Measurements from ENCODE around the gene SH3BP4. TPM values are rescaled to one million over a fixed set of nuclear protein-coding genes. Genes with fewer than 3 reads are reported as not detected.

SH3BP4 gene
- polyA plus RNA-seq, 4 donors = 41.0 to 46.8 (median 44.1) TPM

DNA sequence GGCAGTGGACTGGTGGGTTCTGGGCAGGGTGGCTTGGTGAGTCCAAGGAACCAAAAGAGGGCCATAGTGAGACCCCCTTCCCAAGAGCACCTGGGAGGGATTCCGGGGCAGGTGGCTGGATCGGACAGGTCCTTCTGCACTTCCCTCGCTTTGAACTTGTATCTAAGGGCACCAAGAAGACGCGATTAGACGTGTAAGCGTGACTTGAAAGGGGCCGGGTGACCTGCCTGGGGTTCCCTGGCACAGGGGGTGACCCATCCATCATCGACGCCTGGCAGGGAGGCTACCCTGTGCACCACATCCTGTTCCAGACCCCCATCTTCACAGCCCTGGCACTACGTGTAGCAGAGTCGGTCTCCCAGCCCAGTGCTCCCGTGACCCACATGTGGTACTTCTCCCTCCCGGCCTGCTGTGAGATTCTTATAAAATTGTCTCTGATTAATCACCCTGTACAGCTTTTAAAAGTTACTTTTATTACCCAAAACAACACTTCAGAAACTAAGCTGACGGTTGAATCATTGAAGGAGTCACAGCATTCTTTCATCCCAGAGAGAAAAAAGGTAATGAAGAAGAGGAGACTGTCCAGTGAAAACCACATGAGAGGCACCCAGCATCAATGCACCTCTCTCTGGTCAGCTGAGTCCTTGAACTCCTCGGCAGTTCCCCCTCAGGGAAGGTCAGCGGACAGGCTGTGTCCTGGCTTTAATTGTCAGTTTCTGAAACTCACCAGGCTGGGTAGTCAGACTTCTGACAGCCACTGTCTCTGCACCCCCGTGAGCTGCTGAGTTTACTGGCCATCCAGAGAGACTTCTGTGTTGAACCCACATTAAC, 13.0 kb downstream of the SH3BP4 start:
- no peak for DNase-seq (ENCODE audit: low read depth in 4 of 4, low spot score in 3 of 4)

DNA sequence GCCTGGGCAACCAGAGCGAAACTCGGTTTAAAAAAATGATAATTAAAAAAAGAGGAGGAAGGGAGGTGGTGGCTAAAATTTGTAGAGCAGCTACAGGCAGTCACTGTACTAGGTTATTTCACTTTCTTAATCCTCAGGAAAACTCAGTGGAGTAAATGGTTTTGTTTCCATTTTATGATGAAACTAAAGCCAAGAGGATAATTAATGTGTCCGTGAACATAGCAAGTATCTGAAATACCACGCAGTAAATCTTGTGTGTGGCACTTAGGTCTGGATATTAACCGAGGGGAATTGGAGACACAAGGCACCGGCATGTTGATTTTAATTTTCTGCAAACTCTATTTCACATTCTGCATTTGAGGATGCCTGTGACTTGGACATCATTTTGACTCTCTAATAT, 14.5 kb downstream of the SH3BP4 start:
- DNase-seq (ENCODE audit: low read depth in 4 of 4, low spot score in 3 of 4) = no peak

DNA sequence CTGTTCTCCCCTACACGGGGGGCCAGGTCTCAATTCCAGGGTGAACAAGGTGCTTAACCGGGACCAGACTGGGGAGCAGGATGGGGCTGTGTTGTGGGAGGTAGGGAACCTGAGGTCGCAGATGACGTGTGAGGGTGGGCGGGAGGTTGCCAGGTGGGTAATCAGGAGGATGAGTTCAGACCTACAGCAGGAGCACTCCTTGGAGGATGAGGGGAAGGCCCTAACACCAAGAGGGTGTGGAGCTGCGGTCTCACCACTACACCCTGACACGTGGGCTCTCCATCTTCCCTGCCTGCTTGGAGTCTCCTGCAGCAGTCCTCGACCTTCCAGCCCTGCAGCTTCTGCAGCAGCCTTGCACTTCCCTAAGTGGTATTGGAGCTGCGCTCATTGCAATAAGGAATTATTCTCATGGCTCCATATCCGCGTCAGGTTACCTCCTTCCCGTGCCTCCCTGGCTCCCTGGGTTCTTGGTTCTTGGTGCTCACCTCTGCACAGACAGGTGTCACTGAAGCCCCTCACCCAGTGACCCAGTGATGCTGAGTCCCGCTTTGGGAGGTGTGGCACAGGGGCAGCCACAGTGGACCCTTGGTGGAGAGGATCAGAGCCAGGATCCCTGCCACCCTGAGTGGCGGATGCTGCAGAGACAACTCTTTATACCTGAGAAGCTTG, 15.5 kb downstream of the SH3BP4 start:
- no peak for DNase-seq (ENCODE audit: low read depth in 4 of 4, low spot score in 3 of 4)

DNA sequence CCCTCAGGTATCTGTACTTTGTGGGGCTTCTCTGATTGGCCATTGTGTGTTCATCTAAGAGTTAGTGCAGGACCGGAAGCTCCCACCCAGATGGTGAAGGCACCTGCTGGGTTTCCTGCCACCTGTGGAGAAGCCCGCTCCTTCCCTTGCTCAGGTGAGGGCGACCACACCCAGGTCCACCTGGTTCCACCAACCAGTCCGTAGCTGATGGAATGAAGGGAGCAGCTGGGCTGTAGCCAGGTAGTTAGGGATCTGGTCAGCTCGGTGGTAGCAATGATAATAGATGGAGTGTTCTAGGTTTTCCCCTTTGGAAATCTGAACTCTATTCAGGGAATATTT, 16.0 kb downstream of the SH3BP4 start:
- no peak for DNase-seq (ENCODE audit: low read depth in 4 of 4, low spot score in 3 of 4)

DNA sequence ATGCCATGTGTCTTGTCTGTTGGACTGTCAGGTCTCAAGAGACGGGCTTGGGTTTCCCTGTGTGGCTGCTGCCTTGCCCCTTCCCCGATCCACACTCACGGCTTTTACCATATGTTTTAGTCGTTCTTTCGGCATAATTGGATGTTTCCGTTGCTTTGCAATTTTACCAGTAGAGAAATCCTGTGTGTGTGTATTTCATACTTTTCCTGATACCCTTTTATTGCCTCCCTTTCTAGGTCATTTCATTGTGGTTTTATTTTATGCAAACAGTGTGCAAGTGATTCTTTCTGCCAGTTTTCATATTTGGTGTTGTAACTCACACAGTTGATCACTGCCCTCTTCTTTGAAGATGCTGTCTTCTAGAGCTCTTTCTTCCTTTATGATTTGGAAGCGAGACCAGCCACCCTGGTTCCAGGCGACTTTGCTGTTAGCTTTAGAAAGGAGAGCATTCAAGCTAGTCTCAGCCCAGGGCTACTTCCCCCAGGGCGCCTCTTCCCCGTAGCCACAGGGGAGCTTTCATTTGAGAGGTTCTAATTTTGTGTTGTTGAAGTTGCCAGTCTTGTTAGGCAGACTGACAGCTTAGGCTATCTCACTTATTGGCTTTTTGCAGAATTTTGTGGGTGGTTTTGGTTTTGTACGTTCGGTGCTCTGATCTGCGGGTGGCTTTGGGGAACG, 17.0 kb downstream of the SH3BP4 start:
- no peak for DNase-seq (ENCODE audit: low read depth in 4 of 4, low spot score in 3 of 4)

DNA sequence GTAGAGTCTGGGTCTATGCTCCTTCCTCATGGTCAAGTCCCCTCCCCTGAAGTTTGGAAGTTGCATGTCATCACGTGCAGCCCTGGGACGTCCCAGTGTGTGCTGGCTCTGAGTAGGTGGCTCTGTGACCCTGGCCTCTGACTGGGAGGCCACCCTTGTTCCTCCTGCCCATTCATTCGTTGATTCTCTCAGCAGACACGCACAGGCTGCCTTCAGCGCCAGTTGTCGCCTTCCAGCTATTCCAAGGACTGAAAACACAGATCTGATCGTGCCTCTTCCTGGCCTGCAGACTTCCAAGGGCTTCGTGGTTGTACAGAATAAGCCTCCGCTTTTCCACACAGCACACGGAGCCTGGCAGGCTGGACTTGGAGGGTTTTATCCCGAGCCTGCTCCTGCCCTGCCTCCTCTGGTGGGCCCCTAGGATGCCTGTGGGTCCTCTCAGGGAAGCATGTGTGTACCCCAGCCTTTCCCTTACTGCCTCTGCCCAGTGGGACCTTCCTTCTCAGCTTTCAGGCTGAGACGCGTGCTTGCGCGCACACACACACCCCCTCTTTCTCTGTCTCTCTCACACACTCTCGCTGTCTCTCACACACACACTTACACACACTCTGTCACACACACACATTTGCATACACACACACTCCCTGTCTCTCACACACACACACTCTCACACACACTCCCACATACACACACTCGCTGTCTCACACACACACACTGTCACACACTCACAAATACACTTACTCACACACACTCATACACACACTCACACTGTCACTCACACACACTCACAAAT, 17.7 kb downstream of the SH3BP4 start:
- no peak for DNase-seq (ENCODE audit: low read depth in 4 of 4, low spot score in 3 of 4)

DNA sequence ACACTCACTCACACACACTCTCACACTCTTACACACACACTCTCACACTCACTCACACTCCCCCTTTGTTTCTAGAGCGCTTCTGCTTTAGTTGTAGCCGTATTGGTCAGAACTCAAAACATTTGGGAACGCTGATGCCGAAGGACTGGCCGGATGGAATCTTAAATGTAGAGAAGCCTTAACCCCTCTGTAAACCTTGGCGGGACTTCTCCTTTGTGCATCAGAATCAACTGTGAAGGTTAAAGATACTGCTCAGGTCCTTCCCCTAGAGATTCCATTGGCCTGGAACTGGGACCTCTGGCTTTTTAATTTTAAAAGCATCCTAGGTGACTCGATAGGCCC, 18.3 kb downstream of the SH3BP4 start:
- DNase-seq (ENCODE audit: low read depth in 4 of 4, low spot score in 3 of 4) = no peak

DNA sequence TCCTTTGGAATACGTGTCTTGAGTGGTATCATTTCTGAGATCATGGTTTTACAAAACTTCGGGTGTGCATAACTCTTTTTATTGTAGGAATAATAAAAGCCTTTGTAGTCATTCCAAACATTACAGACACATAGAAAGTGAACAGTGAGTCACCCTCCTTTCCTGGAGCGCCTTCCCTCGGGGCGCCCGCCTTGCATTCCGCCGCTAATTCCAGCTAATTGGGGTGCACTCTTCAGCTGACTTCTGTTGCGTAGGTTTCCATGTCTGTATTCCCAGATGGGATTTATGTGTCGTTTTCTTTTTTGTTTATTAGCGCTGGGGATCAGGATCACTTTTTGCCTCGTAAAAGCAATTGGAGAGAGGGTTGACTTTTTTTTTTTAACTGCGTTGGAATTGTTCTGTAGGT, 18.7 kb downstream of the SH3BP4 start:
- no peak for DNase-seq (ENCODE audit: low read depth in 4 of 4, low spot score in 3 of 4)

DNA sequence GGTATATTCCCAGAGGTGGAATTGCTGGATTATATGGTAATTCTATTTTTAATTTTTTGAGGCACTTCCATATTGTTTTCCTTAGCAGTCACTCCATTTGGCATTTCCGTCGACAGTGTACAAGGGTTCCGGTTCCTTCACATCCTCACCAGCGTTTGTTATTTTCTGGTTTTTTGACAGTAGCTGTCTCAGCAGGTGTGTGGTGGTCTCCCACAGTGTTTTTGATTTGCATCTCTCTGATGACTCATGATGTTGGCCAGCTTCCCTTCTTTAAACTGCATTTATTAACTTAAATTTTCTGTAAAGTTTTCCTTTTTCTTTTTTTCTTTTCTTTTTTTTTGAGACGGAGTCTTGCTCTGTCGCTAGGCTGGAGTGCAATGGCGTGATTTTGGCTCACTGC, 19.7 kb downstream of the SH3BP4 start:
- no peak for DNase-seq (ENCODE audit: low read depth in 4 of 4, low spot score in 3 of 4)

DNA sequence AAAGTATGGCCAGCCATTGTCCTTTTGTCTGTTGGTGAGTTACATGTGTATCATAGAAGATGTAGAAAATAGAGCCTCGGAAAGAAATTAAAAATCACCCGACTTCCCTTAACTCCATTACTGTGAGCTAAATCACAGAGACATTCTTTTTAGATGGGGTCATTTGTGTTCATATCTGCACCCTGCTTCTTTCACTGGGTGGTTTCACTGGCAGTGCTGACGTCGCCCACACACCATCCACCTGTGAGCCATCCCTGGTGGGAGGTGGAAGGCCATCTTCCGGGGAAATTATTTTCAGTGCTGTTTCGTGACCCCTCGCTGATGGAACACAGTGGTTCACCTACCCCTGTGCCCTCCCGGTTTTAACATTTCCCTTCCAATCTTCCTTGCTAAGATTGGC, 21.2 kb downstream of the SH3BP4 start:
- no peak for DNase-seq (ENCODE audit: low read depth in 4 of 4, low spot score in 3 of 4)

DNA sequence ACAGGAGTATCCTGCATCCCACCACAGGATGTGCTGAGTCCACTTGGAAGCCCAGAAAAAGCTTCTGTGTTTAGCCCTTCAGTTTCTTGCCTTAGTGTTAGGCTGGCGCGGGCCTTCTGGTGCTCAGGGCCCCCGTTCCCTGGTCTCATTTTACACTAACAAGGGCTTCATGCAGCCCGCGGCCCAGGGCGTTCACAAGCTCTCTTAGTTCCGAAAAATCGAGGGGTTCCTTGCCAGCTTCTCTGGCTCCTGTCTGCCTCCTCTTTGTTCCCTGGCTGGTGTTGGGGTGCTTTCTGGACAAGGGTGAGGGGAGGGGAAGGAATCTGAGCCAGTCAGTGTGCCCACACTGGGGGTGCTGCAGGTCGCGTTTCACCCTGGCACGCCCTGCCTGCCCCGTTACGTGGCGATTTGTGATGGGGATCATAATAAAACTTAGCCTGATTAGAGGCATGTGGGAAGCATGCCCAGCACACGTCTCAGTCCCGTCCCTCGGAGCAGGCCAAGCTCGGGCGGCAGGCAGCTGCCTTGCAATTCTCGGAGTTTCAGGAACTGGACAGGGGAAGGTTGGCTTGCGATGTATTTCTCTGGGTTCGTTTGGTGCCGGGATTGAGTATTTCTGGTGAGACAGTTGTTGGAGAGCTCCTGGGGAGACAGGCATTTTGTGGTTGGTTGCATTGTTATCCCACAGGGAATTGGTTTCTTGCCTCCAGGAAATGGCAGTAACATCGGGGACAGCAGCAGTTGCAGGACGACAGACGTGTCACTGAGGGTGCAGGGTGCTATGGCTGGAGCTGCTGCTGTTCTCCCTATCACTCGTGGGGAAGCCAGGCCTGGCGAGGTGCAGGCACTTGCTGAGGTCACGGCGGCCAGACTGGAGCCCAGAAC, 22.9 kb downstream of the SH3BP4 start:
- no peak for DNase-seq (ENCODE audit: low read depth in 4 of 4, low spot score in 3 of 4)

DNA sequence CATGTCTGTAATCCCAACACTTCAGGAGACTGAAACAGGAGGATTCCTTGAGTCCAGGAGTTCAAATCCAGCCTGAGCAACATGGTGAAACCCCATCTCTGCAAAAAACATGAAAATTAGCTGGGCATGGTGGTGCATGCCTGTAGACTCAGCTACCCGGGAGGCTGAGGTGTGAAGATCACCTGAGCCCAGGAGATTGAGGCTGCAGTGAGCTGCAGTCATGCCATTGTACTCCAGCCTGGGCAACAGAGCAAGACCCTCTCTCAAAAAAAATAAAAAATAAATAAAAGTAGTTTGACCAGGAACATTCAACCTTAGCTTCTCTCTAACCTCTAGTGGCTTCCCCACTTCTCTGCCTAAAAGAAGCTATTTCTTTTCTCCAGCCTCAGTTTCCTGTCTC, 23.8 kb downstream of the SH3BP4 start:
- no peak for DNase-seq (ENCODE audit: low read depth in 4 of 4, low spot score in 3 of 4)

DNA sequence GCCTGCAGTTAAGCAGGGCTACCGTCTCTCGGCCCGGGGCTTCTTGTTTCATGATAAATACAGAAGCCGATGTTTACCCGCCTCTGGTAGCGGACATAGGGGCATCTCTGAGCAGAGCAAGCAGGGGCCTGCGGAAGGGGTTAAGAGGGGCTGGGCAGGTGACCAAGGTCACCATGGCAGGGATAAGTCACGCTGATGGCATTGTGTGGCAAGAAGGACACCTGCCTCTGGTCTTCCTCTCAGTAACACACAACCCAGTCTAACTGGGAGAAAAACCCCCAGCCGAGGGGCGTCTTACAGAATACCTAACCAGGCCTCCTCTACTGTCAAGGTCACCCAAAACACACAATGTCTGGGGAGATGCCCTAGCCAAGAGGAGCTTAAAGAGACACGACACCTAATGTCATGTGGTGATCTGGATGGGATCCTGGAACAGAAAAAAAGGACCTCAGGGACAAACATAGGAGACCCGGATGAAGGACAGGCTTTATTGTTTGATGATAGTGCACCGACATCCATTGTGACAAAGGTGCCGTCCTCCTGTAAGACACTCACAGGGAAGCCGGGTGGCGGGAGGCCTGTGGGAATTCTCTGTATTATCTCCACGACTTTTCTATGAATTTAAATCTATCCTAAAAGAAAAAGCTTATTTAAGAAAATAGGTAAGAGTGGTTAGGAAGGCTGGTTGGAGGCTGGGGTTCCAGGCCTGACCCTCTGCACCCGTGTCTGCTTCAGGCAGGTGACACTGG, 24.8 kb downstream of the SH3BP4 start:
- no peak for DNase-seq (ENCODE audit: low read depth in 4 of 4, low spot score in 3 of 4)

DNA sequence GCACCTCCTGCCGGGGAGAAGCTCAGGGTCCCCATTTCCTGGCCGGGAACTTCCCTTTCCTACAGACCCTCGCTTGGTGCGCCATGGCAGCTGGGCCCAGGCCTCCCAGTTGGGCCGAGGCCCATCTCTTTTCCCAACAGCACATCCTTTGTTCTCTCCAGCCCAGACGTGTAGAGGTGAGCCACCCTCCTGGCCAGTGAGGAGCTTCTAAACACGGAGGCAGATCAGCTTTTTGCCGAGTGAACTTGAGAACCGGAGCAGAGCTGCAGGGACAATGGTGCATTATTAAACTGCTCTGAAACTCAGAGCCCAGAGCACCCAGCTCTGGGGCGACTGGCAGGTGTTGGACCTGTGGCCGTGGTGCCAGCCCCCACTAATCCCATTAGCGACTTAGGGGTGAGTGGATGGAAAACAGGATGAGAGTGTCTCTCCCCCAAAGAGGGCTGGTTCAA, 25.4 kb downstream of the SH3BP4 start:
- no peak for DNase-seq (ENCODE audit: low read depth in 4 of 4, low spot score in 3 of 4)

DNA sequence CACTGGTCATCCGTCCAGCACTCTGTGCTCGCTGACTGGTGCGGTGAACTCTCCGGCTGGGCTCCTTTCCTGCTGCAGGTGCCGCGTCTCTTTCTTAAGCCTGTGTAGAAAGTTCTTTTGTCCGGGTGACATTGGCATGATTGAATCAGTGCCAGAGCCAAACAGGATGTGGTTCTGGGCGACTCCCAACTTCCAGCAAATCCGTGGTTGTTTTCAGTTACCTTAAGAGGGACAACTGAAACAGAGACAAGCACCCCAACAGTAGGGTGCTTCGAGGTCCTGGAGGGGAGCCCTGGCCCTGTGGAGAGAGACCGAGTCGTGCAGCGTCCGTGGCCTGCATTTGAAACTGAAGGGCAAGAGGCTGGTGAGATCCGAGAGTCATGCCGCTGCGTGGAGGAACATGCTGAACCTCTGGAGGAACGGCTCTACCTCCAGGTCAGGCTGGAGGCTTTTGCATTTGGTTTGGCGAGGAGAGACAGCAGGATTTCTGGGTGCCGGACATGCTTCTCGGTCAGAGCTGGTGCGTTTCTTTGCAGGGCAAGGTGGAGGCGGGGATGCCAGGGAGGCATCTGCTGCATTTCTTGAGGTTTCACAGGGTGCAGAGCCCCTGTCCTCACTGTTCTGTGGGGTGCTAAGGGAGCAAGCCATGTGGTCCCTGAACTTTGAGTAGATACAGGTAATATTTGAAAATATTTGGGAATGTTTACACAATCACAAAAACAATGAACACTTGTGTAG, 26.8 kb downstream of the SH3BP4 start:
- DNase-seq (ENCODE audit: low read depth in 4 of 4, low spot score in 3 of 4) = no peak

DNA sequence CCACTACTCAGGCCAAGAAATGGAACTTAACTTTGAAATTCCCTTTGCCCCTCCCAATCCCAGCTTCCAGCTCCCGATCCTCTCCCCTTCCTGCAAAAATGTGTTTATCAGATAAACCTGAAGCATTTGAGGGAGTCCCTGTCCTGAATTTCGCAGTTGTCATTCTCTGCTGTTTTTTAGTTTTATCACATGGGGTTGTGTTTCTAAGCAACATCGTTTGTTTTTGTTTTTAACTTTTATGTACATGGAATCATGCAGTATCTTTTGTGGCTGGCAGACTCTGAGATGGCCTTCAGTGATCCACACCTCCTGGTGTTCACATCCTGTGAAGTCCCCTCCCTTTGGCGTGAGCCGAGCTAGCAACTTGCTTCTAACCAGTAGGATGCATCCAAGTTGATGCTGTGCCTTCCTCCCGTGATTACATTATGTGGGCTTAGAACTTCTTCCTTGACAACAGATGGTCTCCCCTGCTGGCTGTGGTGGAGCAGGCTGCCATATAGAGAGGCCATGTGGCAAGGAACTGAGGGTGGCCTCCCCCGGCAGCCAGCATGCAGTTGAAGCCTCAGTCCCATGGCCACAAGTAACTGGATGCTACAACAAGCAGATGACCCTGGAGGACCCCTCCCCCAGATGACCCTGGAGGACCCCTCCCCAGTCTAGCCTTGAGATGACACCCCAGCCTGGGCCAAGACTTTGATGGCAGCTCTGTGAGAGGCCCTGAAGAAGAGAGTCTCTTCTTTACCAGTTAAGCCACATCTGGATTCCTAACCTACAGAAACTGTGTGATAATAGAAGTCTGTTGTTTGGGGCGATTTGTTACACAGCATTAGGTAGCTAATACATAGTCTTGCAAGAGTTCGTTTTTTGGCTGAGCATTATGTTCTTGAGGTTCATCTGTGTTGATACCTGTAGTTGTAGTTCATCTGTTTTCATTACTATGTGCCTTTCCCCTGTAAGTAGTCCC, 27.7 kb downstream of the SH3BP4 start:
- no peak for DNase-seq (ENCODE audit: low read depth in 4 of 4, low spot score in 3 of 4)

DNA sequence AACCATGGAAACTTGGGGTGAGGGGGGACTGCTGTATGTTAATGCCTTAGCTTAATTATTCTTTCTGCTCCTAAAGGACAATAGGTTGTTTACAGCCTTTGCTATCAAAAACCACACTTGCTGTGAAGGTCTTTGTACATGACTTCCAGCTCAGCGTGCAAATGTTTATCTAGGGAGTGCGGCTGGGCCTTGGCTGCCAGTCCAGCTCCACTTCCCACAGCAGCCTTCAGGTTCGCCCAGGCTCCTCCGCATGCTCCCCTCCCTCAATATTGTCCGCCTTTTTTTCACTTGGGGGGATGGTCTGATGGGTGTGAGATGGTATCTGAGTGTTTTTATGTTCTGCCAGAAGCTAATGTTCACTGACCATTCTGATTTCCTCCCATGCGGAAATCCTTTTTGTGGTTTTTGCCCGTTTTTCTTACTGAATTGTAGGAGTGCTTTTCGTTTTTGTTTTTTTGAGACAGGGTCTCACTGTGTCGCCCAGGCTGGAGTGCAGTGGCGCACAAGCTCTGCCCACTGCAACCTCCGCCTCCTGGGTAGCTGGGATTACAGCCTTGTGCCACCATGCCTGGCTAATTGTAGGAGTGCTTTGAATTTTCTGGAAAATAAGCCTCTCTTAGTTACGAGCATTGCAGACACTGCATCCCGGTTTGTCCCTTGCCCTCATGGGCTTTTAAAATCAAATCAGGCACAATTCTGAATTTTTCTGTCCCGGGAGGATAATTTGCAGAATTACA, 28.8 kb downstream of the SH3BP4 start:
- no peak for DNase-seq (ENCODE audit: low read depth in 4 of 4, low spot score in 3 of 4)

All from right renal pelvis (tissue), 4 donors.